Vagina (tissue), 2 donors: Measurements from ENCODE around the gene ALG12. TPM values are rescaled to one million over a fixed set of nuclear protein-coding genes. Genes with fewer than 3 reads are reported as not detected.

ENCODE experiments used
- DNase-seq, 2 donors: peaks; one replicate each; pipeline ENCODE4 v3.0.0-alpha.2; 2017; ENCODE audit errors: extremely low spot score in 2 of 2
- H3K27ac ChIP-seq: fragments of 200-600 bp; sonication (generic); one replicate; pipeline ENCODE4 v1.5.1; 2019
- H3K27me3 ChIP-seq: fragments of 200-600 bp; sonication (generic); one replicate; pipeline ENCODE4 v1.5.1; 2019
- H3K36me3 ChIP-seq, 2 donors: fragments of 200-600 bp; sonication (generic); one replicate each; pipeline ENCODE4 v1.5.1; 2017 to 2019
- H3K4me1 ChIP-seq: fragments of 200-600 bp; sonication (generic); one replicate; pipeline ENCODE4 v1.5.1; 2019
- H3K4me3 ChIP-seq, 2 donors: fragments of 200-600 bp; sonication (generic); 1 replicate in 1 of 2; 2 replicates in 1 of 2; pipeline ENCODE4 v1.5.1; 2016 to 2019
- H3K9me3 ChIP-seq: fragments of 200-600 bp; sonication (generic); one replicate; pipeline ENCODE4 v1.5.1; 2019
- CTCF ChIP-seq, 3 experiments: fragments of 450-650 bp in 2 of 3; fragments of 200-600 bp in 1 of 3; sonication (generic) in 1 of 3; IDR thresholded peaks; one replicate each; pipeline ENCODE4 v1.5.1; 2017 to 2019; ENCODE audit warnings: antibody characterized with exemption in 3 of 3, mild to moderate bottlenecking in 2 of 3, moderate library complexity in 2 of 3
- POLR2A ChIP-seq, 2 donors: fragments of 450-650 bp; IDR thresholded peaks; one replicate each; pipeline ENCODE4 v1.6.1; 2017; ENCODE audit warnings: antibody characterized with exemption in 2 of 2, mild to moderate bottlenecking in 2 of 2, moderate library complexity in 2 of 2
- POLR2AphosphoS5 ChIP-seq, 2 donors: sonication (generic); formaldehyde crosslinking; IDR thresholded peaks; one replicate each; pipeline ENCODE4 v1.9.0; 2017; ENCODE audit warnings: antibody characterized with exemption in 2 of 2, mild to moderate bottlenecking in 2 of 2, low read depth in 1 of 2; ENCODE audit not compliant: insufficient read depth in 1 of 2
- intact Hi-C: fragments of 100-400 bp; cut with DNase I; formaldehyde crosslinking; loops from one replicate; pipeline ENCODE4 v1.15.1; 2023
- total RNA-seq: library from RNA; depleted of rRNA; stranded (reverse); fragments of >200 nt; gene quantifications from one replicate; pipeline ENCODE4 v1.2.3, GENCODE V29; 2016

Gene ALG12
- total RNA-seq, 1 donor from 2014 or later, result 21.4 TPM

GRCh38 chr22:49865156-49865555 lies 53.1 kb downstream of the ALG12 start:
- Histone ChIP-seq H3K4me1 (no peaks in the 10 kb centered on the region), H3K27me3 (no peaks in the 10 kb centered on the region), H3K9me3 (peaks cover 5% of the 10 kb centered on the region), H3K27ac (no peak overlapping the region), H3K36me3 (peaks cover 0 to 13% of the 10 kb centered on the region in 2 donors), H3K4me3 (no peak overlapping the region)
- DNase-seq, result no peak
- TF ChIP-seq CTCF (IDR thresholded peaks at IDR 0.05), result no peak
- intact Hi-C loops, result no loop called here

DNA sequence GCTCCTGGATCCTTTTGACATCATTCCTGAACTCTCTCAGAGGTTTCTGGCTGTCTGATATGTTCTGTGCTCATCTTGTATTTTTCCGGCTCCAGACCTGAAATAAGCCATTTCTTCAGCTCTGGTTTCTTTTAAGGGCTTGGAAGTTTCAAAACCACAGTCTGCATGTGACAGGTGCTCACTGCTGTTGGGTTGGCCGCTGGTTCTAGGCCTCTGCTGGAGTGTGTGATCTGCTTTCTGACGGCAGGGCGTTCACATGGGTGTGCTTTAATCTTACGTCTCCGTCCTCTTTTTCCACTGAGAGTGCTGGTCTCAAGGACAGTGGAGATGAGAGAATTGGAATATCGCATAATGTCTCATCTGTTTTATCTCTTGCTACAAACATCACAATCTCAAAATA lies 54.3 kb downstream of the ALG12 start:
- Histone ChIP-seq H3K4me1 (no peaks in the 10 kb centered on the region), H3K27ac (no peak overlapping the region), H3K4me3 (no peak overlapping the region), H3K36me3 (peaks cover 0 to 13% of the 10 kb centered on the region in 2 donors), H3K27me3 (no peaks in the 10 kb centered on the region), H3K9me3 (no peaks in the 10 kb centered on the region)
- TF ChIP-seq POLR2A (IDR thresholded peaks at IDR 0.05) (no peak), CTCF (IDR thresholded peaks at IDR 0.05) (no peak), POLR2AphosphoS5 (IDR thresholded peaks at IDR 0.05; ENCODE audit: insufficient read depth in 1 of 2, low read depth in 1 of 2) (no peak)
- intact Hi-C loops, result no loop called here
- no peak for DNase-seq

DNA sequence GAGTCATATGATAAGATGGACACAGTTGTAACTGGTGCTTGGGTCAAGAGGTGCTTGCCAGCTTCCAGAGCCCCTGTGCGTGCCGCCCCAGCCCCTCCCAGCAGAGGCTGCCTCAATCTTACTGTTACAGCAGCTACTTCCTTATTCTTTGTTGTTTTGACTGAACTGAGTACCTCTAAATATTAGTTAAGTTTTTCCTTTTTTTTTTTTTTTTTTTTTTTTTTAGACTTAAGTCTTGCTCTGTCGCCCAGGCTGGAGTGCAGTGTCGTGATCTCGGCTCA lies 55.8 kb downstream of the ALG12 start:
- intact Hi-C loops, result no loop called here
- H3K36me3 ChIP-seq, result peaks cover 0 to 8% of the 10 kb centered on the region in 2 donors
- no peaks in the 10 kb centered on the region for H3K9me3 ChIP-seq
- H3K27me3 ChIP-seq, result no peaks in the 10 kb centered on the region
- no peak for TF ChIP-seq CTCF (IDR thresholded peaks at IDR 0.05)
- no peak for TF ChIP-seq POLR2AphosphoS5 (IDR thresholded peaks at IDR 0.05; ENCODE audit: insufficient read depth in 1 of 2, low read depth in 1 of 2)
- no peak for TF ChIP-seq POLR2A (IDR thresholded peaks at IDR 0.05)
- no peak overlapping the region for H3K27ac ChIP-seq
- no peak for DNase-seq
- H3K4me3 ChIP-seq, result no peak overlapping the region
- H3K4me1 ChIP-seq, result no peaks in the 10 kb centered on the region

GRCh38 chr22:49861642-49862495 lies 56.4 kb downstream of the ALG12 start:
- intact Hi-C loops, result no loop called here
- no peak for TF ChIP-seq POLR2AphosphoS5 (IDR thresholded peaks at IDR 0.05; ENCODE audit: insufficient read depth in 1 of 2, low read depth in 1 of 2)
- no peak for TF ChIP-seq CTCF (IDR thresholded peaks at IDR 0.05)
- TF ChIP-seq POLR2A (IDR thresholded peaks at IDR 0.05), result no peak
- Histone ChIP-seq H3K36me3 (peaks cover 0 to 3% of the 10 kb centered on the region in 2 donors), H3K9me3 (no peaks in the 10 kb centered on the region), H3K27ac (no peak overlapping the region), H3K4me3 (no peak overlapping the region), H3K4me1 (no peaks in the 10 kb centered on the region), H3K27me3 (no peaks in the 10 kb centered on the region)
- no peak for DNase-seq

GRCh38 chr22:49858827-49859226 lies 59.4 kb downstream of the ALG12 start:
- Histone ChIP-seq H3K4me3 (no peak overlapping the region), H3K27ac (no peak overlapping the region), H3K27me3 (no peaks in the 10 kb centered on the region), H3K36me3 (no peaks in the 10 kb centered on the region), H3K9me3 (no peaks in the 10 kb centered on the region), H3K4me1 (peaks cover 14% of the 10 kb centered on the region)
- DNase-seq, result no peak
- TF ChIP-seq POLR2A (IDR thresholded peaks at IDR 0.05), result no peak
- no peak for TF ChIP-seq POLR2AphosphoS5 (IDR thresholded peaks at IDR 0.05; ENCODE audit: insufficient read depth in 1 of 2, low read depth in 1 of 2)
- TF ChIP-seq CTCF (IDR thresholded peaks at IDR 0.05), result no peak
- intact Hi-C loops, result no loop called here
